Neuronal stem cell (in vitro differentiated cells): ENCODE data around the gene BSG.
"Not testable (repeated sequence)": the region's sequence is repeated elsewhere in the genome, so short reads cannot be mapped to it uniquely, and the experiment has no call there.

ENCODE experiments used
- DNase-seq: peaks from one replicate; pipeline ENCODE4 v3.0.0-alpha.2; 2013; ENCODE audit warnings: low spot score
- H2AFZ ChIP-seq: one replicate; pipeline ENCODE4 v1.6.1; 2013; ENCODE audit warnings: mild to moderate bottlenecking, low read length, inconsistent platforms
- H2AK5ac ChIP-seq: 2 replicates; pipeline ENCODE4 v1.6.1; 2013; ENCODE audit warnings: low read depth, mild to moderate bottlenecking, inconsistent platforms, low read length, moderate library complexity, mixed read lengths
- H2BK120ac ChIP-seq: 2 replicates; pipeline ENCODE4 v1.6.1; 2013; ENCODE audit warnings: low read depth, mild to moderate bottlenecking, inconsistent platforms, low read length, moderate library complexity, mixed read lengths
- H2BK12ac ChIP-seq: one replicate; pipeline ENCODE4 v1.6.1; 2013; ENCODE audit warnings: low read length, inconsistent platforms
- H2BK15ac ChIP-seq: 2 replicates; pipeline ENCODE4 v1.6.1; 2013; ENCODE audit warnings: mild to moderate bottlenecking, low read length, inconsistent platforms, mixed read lengths
- H2BK5ac ChIP-seq: one replicate; pipeline ENCODE4 v1.6.1; 2013; ENCODE audit warnings: inconsistent platforms, mild to moderate bottlenecking, low read length, moderate library complexity
- H3K14ac ChIP-seq: one replicate; pipeline ENCODE4 v1.6.1; 2013; ENCODE audit warnings: low read length, inconsistent platforms
- H3K18ac ChIP-seq: 2 replicates; pipeline ENCODE4 v1.6.1; 2013; ENCODE audit warnings: low read length, inconsistent platforms
- H3K23ac ChIP-seq: 2 replicates; pipeline ENCODE4 v1.6.1; 2013; ENCODE audit warnings: low read depth, mild to moderate bottlenecking, mixed read lengths, low read length, inconsistent platforms; ENCODE audit not compliant: poor library complexity
- H3K27ac ChIP-seq: replicated peaks from 3 replicates; pipeline ENCODE4 v1.5.1; 2013; ENCODE audit warnings: low read length, inconsistent platforms
- H3K27me3 ChIP-seq, 3 experiments: 2 replicates each; pipeline ENCODE4 v1.6.1; 2013; ENCODE audit warnings: low read length in 3 of 3, mild to moderate bottlenecking in 2 of 3, inconsistent platforms in 1 of 3, low read depth in 1 of 3, mixed read lengths in 1 of 3, moderate library complexity in 1 of 3; ENCODE audit not compliant: control insufficient read depth in 3 of 3, insufficient read depth in 3 of 3
- H3K36me3 ChIP-seq, 2 donors: replicated peaks in 1 of 2; 2 replicates each; pipeline ENCODE4 v1.6.1; 2013; ENCODE audit warnings: low read length in 2 of 2; ENCODE audit not compliant: control insufficient read depth in 2 of 2, insufficient read depth in 2 of 2
- H3K4ac ChIP-seq: 2 replicates; pipeline ENCODE4 v1.6.1; 2013; ENCODE audit warnings: inconsistent platforms, mild to moderate bottlenecking, low read length, moderate library complexity
- H3K4me1 ChIP-seq, 2 donors: 1 replicate in 1 of 2; 2 replicates in 1 of 2; pipeline ENCODE4 v1.6.1; 2013; ENCODE audit warnings: low read length in 2 of 2, low read depth in 1 of 2; ENCODE audit not compliant: control insufficient read depth in 2 of 2, insufficient read depth in 1 of 2
- H3K4me2 ChIP-seq: one replicate; pipeline ENCODE4 v1.6.1; 2013; ENCODE audit warnings: mild to moderate bottlenecking, low read length, inconsistent platforms; ENCODE audit not compliant: insufficient read depth, poor library complexity, severe bottlenecking
- H3K4me3 ChIP-seq, 2 donors: 2 replicates each; pipeline ENCODE4 v1.5.1; 2013; ENCODE audit warnings: low read length in 2 of 2, mild to moderate bottlenecking in 2 of 2, inconsistent platforms in 1 of 2, moderate library complexity in 1 of 2
- H3K79me1 ChIP-seq: one replicate; pipeline ENCODE4 v1.6.1; 2013; ENCODE audit warnings: low read depth, mild to moderate bottlenecking, inconsistent platforms, low read length, moderate library complexity
- H3K9ac ChIP-seq: one replicate; pipeline ENCODE4 v1.6.1; 2013; ENCODE audit warnings: mild to moderate bottlenecking, low read depth, low read length, inconsistent platforms; ENCODE audit not compliant: poor library complexity
- H3K9me3 ChIP-seq, 2 donors: replicated peaks in 1 of 2; 2 replicates each; pipeline versions ENCODE3 to v1.6.1; 2013; ENCODE audit warnings: low read length in 2 of 2, mild to moderate bottlenecking in 2 of 2, inconsistent platforms in 1 of 2, low read depth in 1 of 2, mixed read lengths in 1 of 2, moderate library complexity in 1 of 2; ENCODE audit not compliant: control insufficient read depth in 2 of 2, insufficient read depth in 1 of 2
- H4K8ac ChIP-seq: one replicate; pipeline ENCODE4 v1.6.1; 2013; ENCODE audit warnings: low read depth, mild to moderate bottlenecking, inconsistent platforms, low read length, moderate library complexity
- H4K91ac ChIP-seq: one replicate; pipeline ENCODE4 v1.6.1; 2013; ENCODE audit warnings: low read length, low read depth, mild to moderate bottlenecking, inconsistent platforms; ENCODE audit not compliant: poor library complexity
- WGBS, 2 donors: extraction: QIAGEN DNeasy Blood & Tissue Kit; methylation state at CpG; one replicate each; pipeline ENCODE4 v1.1.7; 2013; ENCODE audit warnings: missing lambda C conversion rate in 2 of 2, mixed read lengths in 1 of 2; ENCODE audit not compliant: insufficient read length in 2 of 2, insufficient replicate concordance in 1 of 2; ENCODE audit errors: extremely low coverage in 2 of 2; 5-methylcytosine and 5-hydroxymethylcytosine counted together

BSG gene

GRCh38 chr19:619286-620002 is 47.0 kb downstream of the BSG start:
- no peak overlapping the region for H4K91ac ChIP-seq
- H3K27me3 ChIP-seq: no peaks in the 10 kb centered on the region
- no peak overlapping the region for H2BK12ac ChIP-seq
- no peak overlapping the region for H3K27ac ChIP-seq
- H3K79me1 ChIP-seq: no peaks in the 10 kb centered on the region
- no peak overlapping the region for H3K23ac ChIP-seq
- no peak for DNase-seq
- H3K9ac ChIP-seq: no peak overlapping the region
- peaks cover 40 to 61% of the 10 kb centered on the region in 2 donors for H3K36me3 ChIP-seq
- H4K8ac ChIP-seq: no peak overlapping the region
- H3K4me2 ChIP-seq: no peak overlapping the region
- no peak overlapping the region for H3K4ac ChIP-seq
- no peak overlapping the region for H2AFZ ChIP-seq
- WGBS, 2 donors: no CpG with 5 or more reads among the region's 47 CpGs
- no peak overlapping the region for H2AK5ac ChIP-seq
- no peak overlapping the region for H2BK5ac ChIP-seq
- H2BK120ac ChIP-seq: no peak overlapping the region
- peaks cover 0 to 10% of the 10 kb centered on the region in 2 donors for H3K4me1 ChIP-seq
- no peak overlapping the region for H3K18ac ChIP-seq
- no peak overlapping the region for H3K4me3 ChIP-seq
- peaks cover 0 to 2% of the 10 kb centered on the region in 2 donors for H3K9me3 ChIP-seq
- no peak overlapping the region for H2BK15ac ChIP-seq
- H3K14ac ChIP-seq: no peak overlapping the region

GRCh38 chr19:620166-620862 is 47.9 kb downstream of the BSG start:
- no peak overlapping the region for H2BK15ac ChIP-seq
- no peak overlapping the region for H4K91ac ChIP-seq
- DNase-seq: no peak
- H2AK5ac ChIP-seq: no peak overlapping the region
- H2BK12ac ChIP-seq: no peak overlapping the region
- H3K4me3 ChIP-seq: peak overlapping the region in 1 of 2 donors; percentile 29
- H3K4me1 ChIP-seq: peaks cover 0 to 12% of the 10 kb centered on the region in 2 donors
- H3K27ac ChIP-seq: no peak overlapping the region
- H3K23ac ChIP-seq: no peak overlapping the region
- H3K9me3 ChIP-seq: peaks cover 0 to 2% of the 10 kb centered on the region in 2 donors
- peaks cover 2% of the 10 kb centered on the region for H3K79me1 ChIP-seq
- peak overlapping the region; percentile 38 for H3K14ac ChIP-seq
- no peak overlapping the region for H4K8ac ChIP-seq
- no peaks in the 10 kb centered on the region for H3K27me3 ChIP-seq
- no peak overlapping the region for H2AFZ ChIP-seq
- no peak overlapping the region for H3K18ac ChIP-seq
- H2BK5ac ChIP-seq: no peak overlapping the region
- no peak overlapping the region for H2BK120ac ChIP-seq
- WGBS, 2 donors: no CpG with 5 or more reads among the region's 51 CpGs
- H3K4me2 ChIP-seq: no peak overlapping the region
- H3K36me3 ChIP-seq: peaks cover 37 to 63% of the 10 kb centered on the region in 2 donors
- H3K9ac ChIP-seq: no peak overlapping the region
- H3K4ac ChIP-seq: no peak overlapping the region

DNA sequence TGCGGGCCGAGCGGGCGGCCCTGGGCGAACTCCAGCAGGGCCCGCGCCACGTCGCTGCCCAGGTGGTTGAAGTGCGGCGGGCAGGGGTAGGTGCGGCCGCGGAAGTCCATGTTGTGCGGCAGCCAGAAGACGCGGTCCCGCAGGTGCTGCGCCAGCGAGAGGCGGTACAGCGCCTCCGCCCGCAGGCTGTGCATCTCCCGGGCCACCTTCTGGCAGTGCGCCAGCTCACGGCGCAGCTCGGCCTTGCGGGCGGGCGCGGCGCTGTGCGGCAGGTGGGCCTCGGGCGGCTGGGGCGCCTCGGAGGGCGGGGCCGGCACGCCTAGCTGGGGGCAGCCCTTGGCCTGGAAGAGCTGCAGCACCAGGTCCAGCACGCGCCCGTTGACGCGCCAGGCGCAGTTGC is 48.8 kb downstream of the BSG start:
- H4K91ac ChIP-seq, H3K14ac ChIP-seq, H3K4ac ChIP-seq, H3K9ac ChIP-seq, H3K18ac ChIP-seq, H2AK5ac ChIP-seq, H2BK15ac ChIP-seq, H3K79me1 ChIP-seq, H4K8ac ChIP-seq, H2BK12ac ChIP-seq, DNase-seq, H3K27ac ChIP-seq, H2AFZ ChIP-seq, H2BK5ac ChIP-seq, H3K4me3 ChIP-seq, H3K23ac ChIP-seq, H3K27me3 ChIP-seq, H3K9me3 ChIP-seq, H3K4me2 ChIP-seq, H2BK120ac ChIP-seq: not testable (repeated sequence)
- WGBS, 2 donors: no CpG with 5 or more reads among the region's 48 CpGs
- Histone ChIP-seq H3K4me1 (peaks cover 0 to 12% of the 10 kb centered on the region in 2 donors), H3K36me3 (peaks cover 34 to 65% of the 10 kb centered on the region in 2 donors)

- Histone ChIP-seq H2AK5ac (no peak overlapping the region), H3K4me2 (no peak overlapping the region), H3K4me1 (peaks cover 0 to 12% of the 10 kb centered on the region in 2 donors), H3K4ac (no peak overlapping the region), H2AFZ (no peak overlapping the region), H3K4me3 (no peak overlapping the region), H3K14ac (no peak overlapping the region), H3K79me1 (peaks cover 5% of the 10 kb centered on the region), H3K36me3 (peaks cover 34 to 65% of the 10 kb centered on the region in 2 donors), H3K9ac (no peak overlapping the region), H4K91ac (no peak overlapping the region), H2BK15ac (no peak overlapping the region), H3K27ac (no peak overlapping the region), H2BK5ac (no peak overlapping the region), H3K27me3 (no peaks in the 10 kb centered on the region), H2BK120ac (no peak overlapping the region), H2BK12ac (no peak overlapping the region), H4K8ac (no peak overlapping the region), H3K9me3 (no peaks in the 10 kb centered on the region), H3K18ac (no peak overlapping the region), H3K23ac (no peak overlapping the region)
- WGBS, 2 donors: no CpG with 5 or more reads among the region's 24 CpGs
- DNase-seq: no peak
Observed at GRCh38 chr19:621819-622218, 49.4 kb downstream of the BSG start.
